HCT116 (cell line): ENCODE results near the gene RPTOR. TPM values are rescaled to one million over a fixed set of nuclear protein-coding genes. Genes with fewer than 3 reads are reported as not detected.

Source experiments
- ATAC-seq: fragments of 200-7000 bp; cut with Tn5 transposase; 2 replicates; pipeline ENCODE4 v1.9.1; 2020; ENCODE audit warnings: mild to moderate bottlenecking, moderate library complexity
- BruUV-seq: library from RNA; stranded (reverse); fragments of 400-500 nt; replicated peaks from 2 replicates; lab custom pipeline; 2021; lab: Mats Ljungman, UMichigan
- CTCF ChIA-PET: fragments of 300-600 bp; sonication (Branson Sonifier 250); formaldehyde crosslinking; loops from one replicate; lab custom pipeline; 2021; ENCODE audit warnings: antibody characterized with exemption; lab: Charles Lee
- POLR2A ChIA-PET: fragments of 300-600, 350-600 bp; sonication (Branson Sonifier 250); formaldehyde crosslinking; loops from one replicate; lab custom pipeline; 2021; ENCODE audit warnings: antibody characterized with exemption; lab: Charles Lee
- RAD21 ChIA-PET, 2 experiments: fragments of 300-600 bp; sonication (Branson Sonifier 250); formaldehyde crosslinking; loops; one replicate each; lab custom pipeline; 2023; ENCODE audit warnings: low total read pairs in 2 of 2; ENCODE audit not compliant: uncharacterized antibody in 2 of 2, unreplicated experiment in 2 of 2, low non-redundant PET in 1 of 2; lab: Charles Lee
- DNase-seq: peaks from one replicate; pipeline ENCODE4 v3.0.0-alpha.2; 2010; ENCODE audit warnings: low read depth, low spot score
- H2AFZ ChIP-seq: fragments of 200-600 bp; shearing (Covaris generic), sonication (generic); 2 replicates; pipeline ENCODE4 v1.6.1; 2017; ENCODE audit warnings: low read depth, mixed run types, mixed read lengths, antibody characterized with exemption, low read length; ENCODE audit not compliant: poor library complexity, severe bottlenecking
- H3K27ac ChIP-seq: 2 replicates; pipeline ENCODE4 v1.5.1; 2012; ENCODE audit warnings: low read depth, low read length
- H3K27me3 ChIP-seq: fragments of 200-600 bp; sonication (generic); 2 replicates; pipeline ENCODE4 v1.6.1; 2016; ENCODE audit warnings: mixed run types, low read length, mixed read lengths; ENCODE audit not compliant: insufficient read depth
- H3K36me3 ChIP-seq, 2 experiments: fragments of 200-500 bp in 1 of 2; fragments of 200-600 bp in 1 of 2; sonication (Bioruptor generic) in 1 of 2; sonication (generic) in 1 of 2; 2 replicates each; pipeline versions ENCODE4 v1.5.1 to v1.6.1; 2014 to 2016; ENCODE audit warnings: low read length in 2 of 2, inconsistent platforms in 1 of 2, mixed read lengths in 1 of 2, mixed run types in 1 of 2; ENCODE audit not compliant: insufficient read depth in 2 of 2, control insufficient read depth in 1 of 2
- H3K4me1 ChIP-seq, 2 experiments: fragments of 200-600 bp in 1 of 2; sonication (generic) in 1 of 2; 2 replicates each; pipeline versions ENCODE4 v1.5.1 to v1.6.1; 2012 to 2017; ENCODE audit warnings: low read length in 2 of 2, inconsistent platforms in 1 of 2, mild to moderate bottlenecking in 1 of 2, mixed read lengths in 1 of 2, mixed run types in 1 of 2, moderate library complexity in 1 of 2; ENCODE audit not compliant: insufficient read depth in 2 of 2, control insufficient read depth in 1 of 2
- H3K4me2 ChIP-seq: fragments of 200-600 bp; sonication (generic); 2 replicates; pipeline ENCODE4 v1.6.1; 2017; ENCODE audit warnings: mixed run types, low read length, mixed read lengths
- H3K4me3 ChIP-seq, 2 experiments: fragments of 200-600 bp in 1 of 2; sonication (generic) in 1 of 2; replicated peaks in 1 of 2; 2 replicates each; pipeline ENCODE4 v1.5.1; 2011 to 2016; ENCODE audit warnings: low read length in 2 of 2, control low read depth in 1 of 2, low read depth in 1 of 2, mild to moderate bottlenecking in 1 of 2, mixed read lengths in 1 of 2, mixed run types in 1 of 2
- H3K79me2 ChIP-seq: fragments of 200-600 bp; sonication (generic); 2 replicates; pipeline ENCODE4 v1.6.1; 2017; ENCODE audit warnings: mild to moderate bottlenecking, mixed run types, low read length, moderate library complexity, mixed read lengths; ENCODE audit not compliant: insufficient read depth
- H3K9ac ChIP-seq: fragments of 200-600 bp; sonication (generic); 2 replicates; pipeline ENCODE4 v1.6.1; 2016; ENCODE audit warnings: low read length, mixed read lengths
- H3K9me2 ChIP-seq: fragments of 200-600 bp; sonication (generic), shearing (Covaris generic); 2 replicates; pipeline ENCODE4 v1.6.1; 2017; ENCODE audit warnings: mixed run types, mild to moderate bottlenecking, moderate library complexity; ENCODE audit not compliant: insufficient read depth
- H3K9me3 ChIP-seq, 2 experiments: fragments of 200-500 bp in 1 of 2; fragments of 200-600 bp in 1 of 2; sonication (Bioruptor generic) in 1 of 2; sonication (generic) in 1 of 2; 2 replicates each; pipeline ENCODE4 v1.6.1; 2014 to 2017; ENCODE audit warnings: low read length in 2 of 2, mixed read lengths in 2 of 2, inconsistent platforms in 1 of 2, low read depth in 1 of 2, mild to moderate bottlenecking in 1 of 2, mixed run types in 1 of 2, moderate library complexity in 1 of 2; ENCODE audit not compliant: control insufficient read depth in 1 of 2, insufficient read depth in 1 of 2
- H4K20me1 ChIP-seq: fragments of 200-600 bp; sonication (generic), shearing (Covaris generic); 2 replicates; pipeline ENCODE4 v1.6.1; 2017; ENCODE audit warnings: mixed run types, mild to moderate bottlenecking, moderate library complexity; ENCODE audit not compliant: insufficient read depth
- ATF3 ChIP-seq: IDR thresholded peaks from 2 replicates; pipeline ENCODE4 v1.6.1; 2012
- CBX3 ChIP-seq: IDR thresholded peaks from 2 replicates; pipeline ENCODE4 v1.6.1; 2012; ENCODE audit warnings: low read depth
- EZH2 ChIP-seq: fragments of 200-600 bp; sonication (generic); IDR thresholded peaks from 2 replicates; pipeline ENCODE4 v1.6.1; 2017; ENCODE audit warnings: antibody characterized with exemption, mixed run types
- EZH2phosphoT487 ChIP-seq: fragments of 200-600 bp; IDR thresholded peaks from 2 replicates; pipeline ENCODE4 v1.6.1; 2018; ENCODE audit warnings: antibody characterized with exemption, borderline replicate concordance
- FOSL1 ChIP-seq: IDR thresholded peaks from 2 replicates; pipeline ENCODE4 v1.6.1; 2012; ENCODE audit warnings: low read depth
- JUND ChIP-seq: IDR thresholded peaks from 2 replicates; pipeline ENCODE4 v1.6.1; 2012
- RAD21 ChIP-seq: IDR thresholded peaks from 2 replicates; pipeline ENCODE4 v1.6.1; 2012; ENCODE audit warnings: low read depth, mild to moderate bottlenecking
- REST ChIP-seq: IDR thresholded peaks from 2 replicates; pipeline ENCODE4 v1.6.1; 2012; ENCODE audit warnings: low read depth
- ZFX ChIP-seq: fragments of 450-650 bp; IDR thresholded peaks from 2 replicates; pipeline ENCODE4 v1.6.1; 2017
- ZNF274 ChIP-seq: fragments of 200-500 bp; sonication (Bioruptor generic); IDR thresholded peaks from 2 replicates; pipeline ENCODE4 v1.6.1; 2014; ENCODE audit warnings: mild to moderate bottlenecking, low read depth, low read length, inconsistent platforms
- intact Hi-C: fragments of 100-400 bp; cut with micrococcal nuclease; formaldehyde crosslinking; loops from 2 replicates; pipeline ENCODE4 v1.10.0; 2022
- total RNA-seq: library from RNA; stranded (reverse); gene quantifications from one replicate; pipeline ENCODE4 v1.2.1, GENCODE V29; 2021; ENCODE audit not compliant: unreplicated experiment

Gene RPTOR
- total RNA-seq, 1 experiment from 2014 or later: 69.5 TPM

- no peak for ATAC-seq
- CTCF ChIA-PET: interaction anchor here (0.9 kb wide), 1 partner anchor 11 kb away, joined by 3 read pairs; no protein-coding TSS in a partner anchor
Observed at GRCh38 chr17:80585890-80586845, 41.5 kb downstream of the RPTOR start.

More at GRCh38 chr17:80585890-80586845, 41.5 kb downstream of the RPTOR start:
- no peaks in the 10 kb centered on the region for H3K27me3 ChIP-seq
- intact Hi-C loops: no loop called here
- no peak for DNase-seq
- BruUV-seq: no TSS peak
- no peaks in the 10 kb centered on the region for H3K36me3 ChIP-seq
- no peaks in the 10 kb centered on the region for H3K9me2 ChIP-seq
- H3K9ac ChIP-seq: no peak overlapping the region
- RAD21 ChIA-PET: no interaction called here
- no peak overlapping the region for H2AFZ ChIP-seq
- H3K9me3 ChIP-seq: no peaks in the 10 kb centered on the region
- H4K20me1 ChIP-seq: peaks cover 27% of the 10 kb centered on the region; the same call in 1 of the 2 replicates
- H3K4me3 ChIP-seq: no peak overlapping the region
- no peak overlapping the region for H3K4me2 ChIP-seq
- peaks cover 0 to 4% of the 10 kb centered on the region in 2 experiments; a peak in 1 of 4 replicates for H3K4me1 ChIP-seq
- POLR2A ChIA-PET: no interaction called here
- peaks cover 92% of the 10 kb centered on the region for H3K79me2 ChIP-seq
- TF ChIP-seq JUND (no peak), ZNF274 (no peak), ATF3 (no peak), ZFX (no peak), FOSL1 (no peak), RAD21 (no peak), REST (no peak), EZH2 (no peak), EZH2phosphoT487 (no peak), CBX3 (no peak)
- no peak overlapping the region for H3K27ac ChIP-seq
